ENCODE results near the gene SELPLG. TPM values are rescaled to one million over a fixed set of nuclear protein-coding genes. Genes with fewer than 3 reads are reported as not detected.

The SELPLG gene
- total RNA-seq, result 100 to 1,000 TPM in 3 of 7 donors, 10 to 100 TPM in 4; 68.4 to 220 (median 91.7) TPM
- 10 to 100 TPM; 23.6 to 30.9 (median 23.7) TPM for polyA plus RNA-seq
- long read RNA-seq, donor 1, transcript SELPLG-203 (2 exons, 2,256 nt), result major isoform, 15 of 15 reads
- long read RNA-seq, donor 1, partial matches to known transcripts, result 0 of 15 reads
- long read RNA-seq, donor 1, other reads (novel, unspliced or antisense), result 0 of 15 reads
- long read RNA-seq, donor 2, transcript SELPLG-203 (2 exons, 2,256 nt), result major isoform, 17 of 17 reads
- long read RNA-seq, donor 2, partial matches to known transcripts, result 0 of 17 reads
- long read RNA-seq, donor 2, other reads (novel, unspliced or antisense), result 0 of 17 reads

GRCh38 chr12:108633534-108634248 is at the start of gene SELPLG:
Gene SELPLG (minus strand): TSS chr12:108633894. CDS start chr12:108624307, 9,587 bp downstream.
- peaks cover 61 to 100% (median 96%) of the 10 kb centered on the region in 6 donors for H3K4me1 ChIP-seq
- peak; percentile 98 for DNase-seq
- H3K27ac ChIP-seq, result peak within 1 kb of the TSS; percentile 67 to 97 (median 90)

GRCh38 chr12:108681317-108681716 is 47.6 kb upstream of the SELPLG start:
- H3K27me3 ChIP-seq (replicated peaks in 1 of 7), result no peaks in the 10 kb centered on the region
- no peaks in the 10 kb centered on the region for H3K9me3 ChIP-seq
- H3K27ac ChIP-seq, result no peak overlapping the region
- intact Hi-C loops (cut with DNase I; ENCODE audit: low total_unique reads), result no loop called here
- TF ChIP-seq CTCF (IDR thresholded peaks at IDR 0.05 in 8 of 11, conservative IDR thresholded peaks at IDR 0.05 in 3 of 11), result no peak
- TF ChIP-seq POLR2AphosphoS5 (IDR thresholded peaks at IDR 0.05), result no peak
- no peak for TF ChIP-seq POLR2A (IDR thresholded peaks at IDR 0.05)
- peaks cover 0 to 28% (median 19%) of the 10 kb centered on the region in 6 donors for H3K4me1 ChIP-seq
- WGBS, 5 donors, result 86 to 98% (median 96%) methylated on average over 1 of the region's 1 CpG
- no peak for DNase-seq
- peaks cover 0 to 19% (median 12%) of the 10 kb centered on the region in 6 donors for H3K36me3 ChIP-seq
- no peak overlapping the region for H3K4me3 ChIP-seq

More at GRCh38 chr12:108633534-108634248, at the start of gene SELPLG:
- Histone ChIP-seq H3K27me3 (replicated peaks in 1 of 7) (no peaks in the 10 kb centered on the region), H3K36me3 (no peaks in the 10 kb centered on the region), H3K9me3 (no peaks in the 10 kb centered on the region), H3K4me3 (peak within 1 kb of the TSS; percentile 33 to 76 (median 55))
- TF ChIP-seq POLR2A (IDR thresholded peaks at IDR 0.05), result peak; percentile 43 to 61 (median 52)
- peak; percentile 96 to 97 (median 97) for TF ChIP-seq POLR2AphosphoS5 (IDR thresholded peaks at IDR 0.05)
- peak; percentile 15 to 70 (median 52) for TF ChIP-seq CTCF (IDR thresholded peaks at IDR 0.05 in 8 of 11, conservative IDR thresholded peaks at IDR 0.05 in 3 of 11)
- intact Hi-C loops (cut with DNase I; ENCODE audit: low total_unique reads), result no loop called here
- 25 to 32% (median 30%) methylated on average over 12 to 14 of the region's 14 CpGs for WGBS, 5 donors

GRCh38 chr12:108679106-108679681 is 45.5 kb upstream of the SELPLG start:
- 55 to 81% (median 77%) methylated on average over 1 of the region's 1 CpG for WGBS, 5 donors
- H3K4me1 ChIP-seq, result peaks cover 0 to 7% (median 2%) of the 10 kb centered on the region in 6 donors

More at GRCh38 chr12:108679106-108679681, 45.5 kb upstream of the SELPLG start:
- DNase-seq, result no peak
- Histone ChIP-seq H3K36me3 (peaks cover 0 to 38% (median 14%) of the 10 kb centered on the region in 6 donors), H3K4me3 (no peak overlapping the region), H3K9me3 (no peaks in the 10 kb centered on the region), H3K27ac (no peak overlapping the region), H3K27me3 (replicated peaks in 1 of 7) (no peaks in the 10 kb centered on the region)
- TF ChIP-seq POLR2AphosphoS5 (IDR thresholded peaks at IDR 0.05) (no peak), CTCF (IDR thresholded peaks at IDR 0.05 in 8 of 11, conservative IDR thresholded peaks at IDR 0.05 in 3 of 11) (no peak), POLR2A (IDR thresholded peaks at IDR 0.05) (no peak)
- intact Hi-C loops (cut with DNase I; ENCODE audit: low total_unique reads), result no loop called here

All from spleen (tissue), 13 donors.